H9 (cell line): ENCODE results near the gene ALOX5. TPM values are rescaled to one million over a fixed set of nuclear protein-coding genes. Genes with fewer than 3 reads are reported as not detected.
A peak's percentile ranks its signal among the peaks of the same experiment; 100 is the strongest.

Source experiments
- DNase-seq: peaks from one replicate; pipeline ENCODE4 v3.0.0-alpha.2; 2017
- H2AFZ ChIP-seq: one replicate; pipeline ENCODE4 v1.6.1; 2013; ENCODE audit warnings: mild to moderate bottlenecking, low read length, control low read depth, moderate library complexity
- H2AK5ac ChIP-seq: 2 replicates; pipeline ENCODE4 v1.6.1; 2013; ENCODE audit warnings: low read length, control low read depth, mixed read lengths; ENCODE audit not compliant: insufficient read length
- H2BK120ac ChIP-seq: one replicate; pipeline ENCODE4 v1.6.1; 2013; ENCODE audit warnings: low read depth, mild to moderate bottlenecking, low read length, control low read depth, inconsistent platforms; ENCODE audit not compliant: poor library complexity, severe bottlenecking
- H2BK12ac ChIP-seq: 2 replicates; pipeline ENCODE4 v1.6.1; 2013; ENCODE audit warnings: low read length, control low read depth, mixed read lengths, low read depth; ENCODE audit not compliant: insufficient read length
- H2BK15ac ChIP-seq: 2 replicates; pipeline ENCODE4 v1.6.1; 2013; ENCODE audit warnings: low read depth, low read length, control low read depth
- H2BK20ac ChIP-seq: one replicate; pipeline ENCODE4 v1.6.1; 2013; ENCODE audit warnings: low read depth, mild to moderate bottlenecking, low read length, control low read depth, inconsistent platforms; ENCODE audit not compliant: poor library complexity, severe bottlenecking
- H2BK5ac ChIP-seq: 2 replicates; pipeline ENCODE4 v1.6.1; 2013; ENCODE audit warnings: low read length, control low read depth, mixed read lengths; ENCODE audit not compliant: insufficient read length
- H3K14ac ChIP-seq: 2 replicates; pipeline ENCODE4 v1.6.1; 2013; ENCODE audit warnings: low read length, control low read depth; ENCODE audit not compliant: insufficient read depth
- H3K18ac ChIP-seq: 2 replicates; pipeline ENCODE4 v1.6.1; 2013; ENCODE audit warnings: low read depth, mild to moderate bottlenecking, mixed read lengths, low read length, control low read depth; ENCODE audit not compliant: insufficient read length
- H3K23ac ChIP-seq: 2 replicates; pipeline ENCODE4 v1.6.1; 2013; ENCODE audit warnings: low read length, control low read depth, mixed read lengths, low read depth; ENCODE audit not compliant: insufficient read length
- H3K23me2 ChIP-seq: 2 replicates; pipeline ENCODE4 v1.6.1; 2013; ENCODE audit warnings: low read depth, mild to moderate bottlenecking, mixed read lengths, low read length, control low read depth; ENCODE audit not compliant: insufficient read length, poor library complexity, severe bottlenecking
- H3K27ac ChIP-seq: 2 replicates; pipeline ENCODE4 v1.5.1; 2013; ENCODE audit warnings: low read length, control low read depth, mixed read lengths, low read depth; ENCODE audit not compliant: insufficient read length
- H3K27me3 ChIP-seq: 2 replicates; pipeline ENCODE4 v1.6.1; 2013; ENCODE audit warnings: low read length, control low read depth, inconsistent platforms; ENCODE audit not compliant: insufficient read depth
- H3K4ac ChIP-seq: 2 replicates; pipeline ENCODE4 v1.6.1; 2013; ENCODE audit warnings: low read depth, mild to moderate bottlenecking, control low read depth, inconsistent platforms, low read length, moderate library complexity
- H3K4me1 ChIP-seq: 2 replicates; pipeline ENCODE4 v1.6.1; 2013; ENCODE audit warnings: low read length, control low read depth, inconsistent platforms; ENCODE audit not compliant: insufficient read depth
- H3K4me2 ChIP-seq: 2 replicates; pipeline ENCODE4 v1.6.1; 2013; ENCODE audit warnings: low read length, control low read depth, mixed read lengths; ENCODE audit not compliant: insufficient read length, insufficient read depth
- H3K56ac ChIP-seq: 2 replicates; pipeline ENCODE4 v1.6.1; 2013; ENCODE audit warnings: low read depth, mild to moderate bottlenecking, mixed read lengths, low read length, control low read depth; ENCODE audit not compliant: insufficient read length
- H3K79me1 ChIP-seq: 2 replicates; pipeline ENCODE4 v1.6.1; 2013; ENCODE audit warnings: low read depth, mild to moderate bottlenecking, moderate library complexity, low read length, control low read depth, inconsistent platforms; ENCODE audit not compliant: insufficient read depth, poor library complexity, severe bottlenecking
- H3K79me2 ChIP-seq: 2 replicates; pipeline ENCODE4 v1.6.1; 2013; ENCODE audit warnings: low read length, control low read depth, inconsistent platforms; ENCODE audit not compliant: insufficient read depth
- H3K9ac ChIP-seq: 2 replicates; pipeline ENCODE4 v1.6.1; 2013; ENCODE audit warnings: low read length, control low read depth, mixed read lengths; ENCODE audit not compliant: insufficient read length; ENCODE audit errors: extremely low read depth
- H3K9me3 ChIP-seq: one replicate; pipeline ENCODE4 v1.6.1; 2013; ENCODE audit warnings: low read depth, low read length, inconsistent platforms; ENCODE audit not compliant: control insufficient read depth
- H3T11ph ChIP-seq: one replicate; pipeline ENCODE4 v1.6.1; 2013; ENCODE audit warnings: mild to moderate bottlenecking, low read length, control low read depth, inconsistent platforms
- H4K20me1 ChIP-seq: one replicate; pipeline ENCODE4 v1.6.1; 2013; ENCODE audit not compliant: control insufficient read depth, insufficient read length, insufficient read depth
- H4K5ac ChIP-seq: 2 replicates; pipeline ENCODE4 v1.6.1; 2013; ENCODE audit warnings: low read depth, mild to moderate bottlenecking, mixed read lengths, low read length, control low read depth; ENCODE audit not compliant: insufficient read length
- H4K8ac ChIP-seq: replicated peaks from 2 replicates; pipeline ENCODE4 v1.6.1; 2013; ENCODE audit warnings: low read length, control low read depth, mixed read lengths, low read depth; ENCODE audit not compliant: insufficient read length
- H4K91ac ChIP-seq: 2 replicates; pipeline ENCODE4 v1.6.1; 2013; ENCODE audit warnings: low read depth, mild to moderate bottlenecking, moderate library complexity, mixed read lengths, low read length, control low read depth; ENCODE audit not compliant: insufficient read length
- H3K27ac Mint-ChIP-seq, 3 experiments: 2 replicates in 2 of 3; 3 replicates in 1 of 3; pipeline ENCODE4 v1.8.0; 2020 to 2021; ENCODE audit warnings: mixed read lengths in 3 of 3, mild to moderate bottlenecking in 1 of 3, moderate library complexity in 1 of 3
- H3K27me3 Mint-ChIP-seq: 2 replicates; pipeline ENCODE4 v1.8.0; 2021; ENCODE audit warnings: low read depth, mild to moderate bottlenecking, moderate library complexity, mixed read lengths
- H3K36me3 Mint-ChIP-seq, 3 experiments: 2 replicates in 2 of 3; 3 replicates in 1 of 3; pipeline ENCODE4 v1.8.0; 2020 to 2021; ENCODE audit warnings: low read depth in 3 of 3, mixed read lengths in 3 of 3; ENCODE audit not compliant: insufficient read depth in 1 of 3
- H3K4me1 Mint-ChIP-seq, 2 experiments: 2 replicates each; pipeline ENCODE4 v1.8.0; 2020; ENCODE audit warnings: mixed read lengths in 2 of 2
- H3K4me3 Mint-ChIP-seq, 2 experiments: 2 replicates in 1 of 2; 3 replicates in 1 of 2; pipeline ENCODE4 v1.8.0; 2020 to 2021; ENCODE audit warnings: mild to moderate bottlenecking in 2 of 2, mixed read lengths in 2 of 2, moderate library complexity in 1 of 2
- H3K9me3 Mint-ChIP-seq, 2 experiments: 2 replicates in 1 of 2; 3 replicates in 1 of 2; pipeline ENCODE4 v1.8.0; 2020; ENCODE audit warnings: mild to moderate bottlenecking in 2 of 2, mixed read lengths in 2 of 2, moderate library complexity in 1 of 2
- CTCF ChIP-seq: fragments of 200-600 bp; sonication (generic); conservative IDR thresholded peaks from 3 replicates; pipeline ENCODE4 v1.8.0; 2021; ENCODE audit warnings: antibody characterized with exemption, mild to moderate bottlenecking
- WGBS: extraction: QIAGEN DNeasy Blood & Tissue Kit; methylation state at CpG from one replicate; pipeline ENCODE4 v1.1.7; 2013; ENCODE audit warnings: missing lambda C conversion rate, low lambda C conversion rate, mixed read lengths; ENCODE audit not compliant: insufficient read length; ENCODE audit errors: extremely low coverage; 5-methylcytosine and 5-hydroxymethylcytosine counted together
- total RNA-seq: library from RNA; stranded (reverse); gene quantifications from 2 replicates; pipeline ENCODE4 v1.2.1, GENCODE V29; 2021

ALOX5 gene
- total RNA-seq, 1 experiment from 2014 or later, result 3.7 TPM

- no peak overlapping the region for H2AK5ac ChIP-seq
- H2BK120ac ChIP-seq, result no peak overlapping the region
- Mint-ChIP-seq H3K27ac (peak overlapping the region; percentile 21 to 96 (median 89)), H3K27me3 (no peaks in the 10 kb centered on the region; the same call in 1 of the 2 replicates), H3K4me3 (peak overlapping the region in 1 of 2 experiments; percentile 49; a peak in 1 of 5 replicates), H3K9me3 (no peaks in the 10 kb centered on the region; a peak in 1 of 5 replicates), H3K36me3 (no peaks in the 10 kb centered on the region), H3K4me1 (peaks cover 23 to 26% of the 10 kb centered on the region in 2 experiments)
- H3K23ac ChIP-seq, result no peak overlapping the region
- no peak overlapping the region for H3K9ac ChIP-seq
- no peak overlapping the region for H3K56ac ChIP-seq
- no peaks in the 10 kb centered on the region; the same call in 1 of the 2 replicates for H3K4me1 ChIP-seq
- H3K79me2 ChIP-seq, result no peaks in the 10 kb centered on the region
- H4K8ac ChIP-seq, result no peak overlapping the region
- no peak overlapping the region for H4K5ac ChIP-seq
- H2BK15ac ChIP-seq, result no peak overlapping the region
- no peak overlapping the region for H4K91ac ChIP-seq
- no peaks in the 10 kb centered on the region for H3K27me3 ChIP-seq
- WGBS, result no CpG with 5 or more reads among the region's 8 CpGs
- H3T11ph ChIP-seq, result no peak overlapping the region
- no peak overlapping the region for H2BK12ac ChIP-seq
- no peaks in the 10 kb centered on the region for H3K79me1 ChIP-seq
- H3K14ac ChIP-seq, result no peak overlapping the region
- no peaks in the 10 kb centered on the region for H3K23me2 ChIP-seq
- DNase-seq, result peak; percentile 68
- no peak overlapping the region for H3K27ac ChIP-seq
- no peak for TF ChIP-seq CTCF
- H2AFZ ChIP-seq, result no peak overlapping the region
- no peaks in the 10 kb centered on the region for H3K9me3 ChIP-seq
- no peak overlapping the region for H3K4ac ChIP-seq
- H2BK20ac ChIP-seq, result no peak overlapping the region
- no peak overlapping the region for H3K4me2 ChIP-seq
- H3K18ac ChIP-seq, result no peak overlapping the region
- no peaks in the 10 kb centered on the region for H4K20me1 ChIP-seq
- H2BK5ac ChIP-seq, result no peak overlapping the region
Measured at GRCh38 chr10:45471531-45472310, 97.7 kb downstream of the ALOX5 start.
